Measurements from ENCODE around the gene DRG2. TPM values are rescaled to one million over a fixed set of nuclear protein-coding genes. Genes with fewer than 3 reads are reported as not detected.

The DRG2 gene
- total RNA-seq, 6 experiments from 2014 or later: 30.6 to 38.1 (median 33.7) TPM

DNA sequence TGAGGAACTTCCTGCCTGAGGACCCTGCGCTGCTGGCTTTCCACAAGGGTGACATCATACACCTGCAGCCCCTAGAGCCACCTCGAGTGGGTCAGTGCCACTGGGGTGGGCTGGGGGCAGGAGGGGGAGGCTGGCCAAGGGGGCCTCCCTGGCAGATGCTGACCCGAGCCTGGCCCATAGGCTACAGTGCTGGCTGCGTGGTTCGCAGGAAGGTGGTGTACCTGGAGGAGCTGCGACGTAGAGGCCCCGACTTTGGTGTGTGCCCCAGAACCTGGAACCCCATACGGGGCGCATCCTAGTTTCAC lies 69.2 kb downstream of the DRG2 start:
- H3K27me3 Mint-ChIP-seq (ENCODE audit: insufficient read depth): peaks cover 2% of the 10 kb centered on the region; the same call in 1 of the 2 replicates
- TF ChIP-seq, protein P1, sequence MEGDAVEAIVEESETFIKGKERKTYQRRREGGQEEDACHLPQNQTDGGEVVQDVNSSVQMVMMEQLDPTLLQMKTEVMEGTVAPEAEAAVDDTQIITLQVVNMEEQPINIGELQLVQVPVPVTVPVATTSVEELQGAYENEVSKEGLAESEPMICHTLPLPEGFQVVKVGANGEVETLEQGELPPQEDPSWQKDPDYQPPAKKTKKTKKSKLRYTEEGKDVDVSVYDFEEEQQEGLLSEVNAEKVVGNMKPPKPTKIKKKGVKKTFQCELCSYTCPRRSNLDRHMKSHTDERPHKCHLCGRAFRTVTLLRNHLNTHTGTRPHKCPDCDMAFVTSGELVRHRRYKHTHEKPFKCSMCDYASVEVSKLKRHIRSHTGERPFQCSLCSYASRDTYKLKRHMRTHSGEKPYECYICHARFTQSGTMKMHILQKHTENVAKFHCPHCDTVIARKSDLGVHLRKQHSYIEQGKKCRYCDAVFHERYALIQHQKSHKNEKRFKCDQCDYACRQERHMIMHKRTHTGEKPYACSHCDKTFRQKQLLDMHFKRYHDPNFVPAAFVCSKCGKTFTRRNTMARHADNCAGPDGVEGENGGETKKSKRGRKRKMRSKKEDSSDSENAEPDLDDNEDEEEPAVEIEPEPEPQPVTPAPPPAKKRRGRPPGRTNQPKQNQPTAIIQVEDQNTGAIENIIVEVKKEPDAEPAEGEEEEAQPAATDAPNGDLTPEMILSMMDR (IDR thresholded peaks at IDR 0.05): no peak

More for the DNA sequence above, 69.2 kb downstream of the DRG2 start:
- peaks cover 36% of the 10 kb centered on the region for H3K4me1 Mint-ChIP-seq (ENCODE audit: low read depth)
- no peak overlapping the region for H3K27ac Mint-ChIP-seq
- H3K4me3 Mint-ChIP-seq: no peak overlapping the region
- H3K36me3 Mint-ChIP-seq (ENCODE audit: low read depth): no peaks in the 10 kb centered on the region
- no peaks in the 10 kb centered on the region for H3K9me3 Mint-ChIP-seq
- DNase-seq: no peak

Other genes starting within 250 kb of the DRG2 start
- gene TOM1L2, start 115.5 kb upstream of the DRG2 start, total RNA-seq (2021; fragmentation: NEBNext Ultra II Directional; extraction: Animal tissue kit (Norgen Biotek cat#: 25700)): 100 to 1,000 TPM in 4 of 6 experiments, 10 to 100 TPM in 2; 92.1 to 144 (median 101) TPM
- under 1 TPM; 0.37 to 0.73 (median 0.61) TPM for gene DRC3, start 115.1 kb upstream of the DRG2 start, total RNA-seq (2021; fragmentation: NEBNext Ultra II Directional; extraction: Animal tissue kit (Norgen Biotek cat#: 25700))
- gene ATPAF2, start 48.8 kb upstream of the DRG2 start, total RNA-seq (2021; fragmentation: NEBNext Ultra II Directional; extraction: Animal tissue kit (Norgen Biotek cat#: 25700)): 10 to 100 TPM; 21.5 to 28.4 (median 23.1) TPM
- gene GID4, start 48.5 kb upstream of the DRG2 start, total RNA-seq (2021; fragmentation: NEBNext Ultra II Directional; extraction: Animal tissue kit (Norgen Biotek cat#: 25700)): 10 to 100 TPM in 2 of 6 experiments, 1 to 10 TPM in 4; 8.6 to 11.9 (median 9.5) TPM
- gene MYO15A, start 20.8 kb downstream of the DRG2 start, total RNA-seq (2021; fragmentation: NEBNext Ultra II Directional; extraction: Animal tissue kit (Norgen Biotek cat#: 25700)): under 1 TPM in 4 of 6 experiments, not detected in 2; 0.12 to 0.20 (median 0.16) TPM
- 100 to 1,000 TPM in 3 of 6 experiments, 10 to 100 TPM in 3; 90.2 to 117 (median 103) TPM for gene ALKBH5, start 95.9 kb downstream of the DRG2 start, total RNA-seq (2021; fragmentation: NEBNext Ultra II Directional; extraction: Animal tissue kit (Norgen Biotek cat#: 25700))
- gene LLGL1, start 137.7 kb downstream of the DRG2 start, total RNA-seq (2021; fragmentation: NEBNext Ultra II Directional; extraction: Animal tissue kit (Norgen Biotek cat#: 25700)): 10 to 100 TPM; 38.0 to 50.8 (median 41.0) TPM
- 100 to 1,000 TPM; 347 to 472 (median 438) TPM for gene FLII, start 170.8 kb downstream of the DRG2 start, total RNA-seq (2021; fragmentation: NEBNext Ultra II Directional; extraction: Animal tissue kit (Norgen Biotek cat#: 25700))
- gene MIEF2, start 172.7 kb downstream of the DRG2 start, total RNA-seq (2021; fragmentation: NEBNext Ultra II Directional; extraction: Animal tissue kit (Norgen Biotek cat#: 25700)): 10 to 100 TPM; 13.3 to 19.9 (median 16.6) TPM
- gene TOP3A, start 227.0 kb downstream of the DRG2 start, total RNA-seq (2021; fragmentation: NEBNext Ultra II Directional; extraction: Animal tissue kit (Norgen Biotek cat#: 25700)): 10 to 100 TPM; 23.0 to 26.4 (median 24.0) TPM
- gene SMCR8, start 227.3 kb downstream of the DRG2 start, total RNA-seq (2021; fragmentation: NEBNext Ultra II Directional; extraction: Animal tissue kit (Norgen Biotek cat#: 25700)): 10 to 100 TPM; 13.9 to 16.9 (median 15.5) TPM

All from HFFc6 (cell line).